Nephron progenitor cell (in vitro differentiated cells): ENCODE data around the gene CMTM5.
"Not testable (repeated sequence)": the region's sequence is repeated elsewhere in the genome, so short reads cannot be mapped to it uniquely, and the experiment has no call there.

Experiments
- DNase-seq: peaks from one replicate; pipeline ENCODE4 v3.0.0; 2021
- H3K27ac Mint-ChIP-seq: 2 replicates; pipeline ENCODE4 v1.8.0; 2021; ENCODE audit warnings: mild to moderate bottlenecking, moderate library complexity, mixed read lengths
- H3K27me3 Mint-ChIP-seq: 2 replicates; pipeline ENCODE4 v1.8.0; 2021; ENCODE audit warnings: mild to moderate bottlenecking, low read depth, mixed read lengths; ENCODE audit not compliant: poor library complexity
- H3K36me3 Mint-ChIP-seq: 2 replicates; pipeline ENCODE4 v1.8.0; 2021; ENCODE audit warnings: low read depth, mixed read lengths
- H3K4me1 Mint-ChIP-seq: 2 replicates; pipeline ENCODE4 v1.8.0; 2021; ENCODE audit warnings: mixed read lengths
- H3K4me3 Mint-ChIP-seq: 2 replicates; pipeline ENCODE4 v1.8.0; 2021; ENCODE audit warnings: mild to moderate bottlenecking, moderate library complexity, mixed read lengths
- H3K9me3 Mint-ChIP-seq: 2 replicates; pipeline ENCODE4 v1.8.0; 2021; ENCODE audit warnings: mild to moderate bottlenecking, moderate library complexity, mixed read lengths
- TF ChIP-seq, protein P1 (sequence below): fragments of 200-600 bp; sonication (generic); IDR thresholded peaks from 2 replicates; pipeline ENCODE4 v1.5.0; 2021; ENCODE audit warnings: antibody characterized with exemption

Gene CMTM5

DNA sequence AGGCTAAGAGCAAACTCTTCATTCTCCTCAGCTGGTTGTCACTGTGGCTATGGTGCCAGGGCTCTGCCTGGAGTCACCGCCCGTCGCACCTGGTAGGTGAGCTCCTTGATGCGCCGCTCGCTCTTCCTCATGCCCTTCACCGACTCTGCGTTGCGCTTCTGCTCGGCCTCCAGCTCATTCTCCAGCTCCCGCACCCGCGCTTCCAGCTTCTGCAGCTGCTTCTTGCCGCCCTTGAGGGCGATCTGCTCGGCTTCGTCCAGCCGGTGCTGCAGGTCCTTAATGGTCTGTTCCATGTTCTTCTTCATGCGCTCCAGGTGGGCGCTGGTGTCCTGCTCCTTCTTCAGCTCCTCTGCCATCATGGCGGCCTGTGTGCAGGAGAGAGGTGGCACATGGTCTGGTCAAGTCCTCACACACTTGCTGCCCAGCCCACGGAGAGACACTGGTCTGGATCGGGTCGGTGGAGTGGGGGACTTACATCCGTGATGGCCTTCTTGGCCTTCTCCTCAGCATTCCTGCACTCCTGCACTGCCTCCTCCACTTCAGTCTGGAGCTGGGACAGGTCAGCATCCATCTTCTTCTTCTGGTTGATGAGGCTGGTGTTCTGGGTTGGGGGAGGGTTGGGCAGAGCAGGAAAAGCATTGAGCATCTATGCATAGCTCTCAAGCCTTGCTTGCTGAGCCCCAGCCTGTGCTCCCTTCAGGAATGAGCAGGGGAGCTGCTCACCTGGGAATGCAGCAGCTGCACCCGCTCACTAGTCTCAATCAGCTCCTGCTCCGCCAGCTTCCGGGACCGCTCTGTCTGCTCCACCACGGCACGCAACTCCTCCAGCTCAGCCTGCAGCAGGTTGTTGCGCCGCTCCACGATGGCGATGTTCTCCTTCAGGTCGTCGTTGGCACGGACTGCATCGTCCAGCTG is 38.3 kb downstream of the CMTM5 start:
- H3K4me3 Mint-ChIP-seq, result no peak overlapping the region
- H3K9me3 Mint-ChIP-seq, result no peaks in the 10 kb centered on the region
- no peaks in the 10 kb centered on the region for H3K36me3 Mint-ChIP-seq
- no peak overlapping the region for H3K27ac Mint-ChIP-seq
- H3K4me1 Mint-ChIP-seq, result peaks cover 21% of the 10 kb centered on the region
- TF ChIP-seq, protein P1, sequence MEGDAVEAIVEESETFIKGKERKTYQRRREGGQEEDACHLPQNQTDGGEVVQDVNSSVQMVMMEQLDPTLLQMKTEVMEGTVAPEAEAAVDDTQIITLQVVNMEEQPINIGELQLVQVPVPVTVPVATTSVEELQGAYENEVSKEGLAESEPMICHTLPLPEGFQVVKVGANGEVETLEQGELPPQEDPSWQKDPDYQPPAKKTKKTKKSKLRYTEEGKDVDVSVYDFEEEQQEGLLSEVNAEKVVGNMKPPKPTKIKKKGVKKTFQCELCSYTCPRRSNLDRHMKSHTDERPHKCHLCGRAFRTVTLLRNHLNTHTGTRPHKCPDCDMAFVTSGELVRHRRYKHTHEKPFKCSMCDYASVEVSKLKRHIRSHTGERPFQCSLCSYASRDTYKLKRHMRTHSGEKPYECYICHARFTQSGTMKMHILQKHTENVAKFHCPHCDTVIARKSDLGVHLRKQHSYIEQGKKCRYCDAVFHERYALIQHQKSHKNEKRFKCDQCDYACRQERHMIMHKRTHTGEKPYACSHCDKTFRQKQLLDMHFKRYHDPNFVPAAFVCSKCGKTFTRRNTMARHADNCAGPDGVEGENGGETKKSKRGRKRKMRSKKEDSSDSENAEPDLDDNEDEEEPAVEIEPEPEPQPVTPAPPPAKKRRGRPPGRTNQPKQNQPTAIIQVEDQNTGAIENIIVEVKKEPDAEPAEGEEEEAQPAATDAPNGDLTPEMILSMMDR, result no peak
- peaks cover 17% of the 10 kb centered on the region for H3K27me3 Mint-ChIP-seq
- DNase-seq, result no peak

DNA sequence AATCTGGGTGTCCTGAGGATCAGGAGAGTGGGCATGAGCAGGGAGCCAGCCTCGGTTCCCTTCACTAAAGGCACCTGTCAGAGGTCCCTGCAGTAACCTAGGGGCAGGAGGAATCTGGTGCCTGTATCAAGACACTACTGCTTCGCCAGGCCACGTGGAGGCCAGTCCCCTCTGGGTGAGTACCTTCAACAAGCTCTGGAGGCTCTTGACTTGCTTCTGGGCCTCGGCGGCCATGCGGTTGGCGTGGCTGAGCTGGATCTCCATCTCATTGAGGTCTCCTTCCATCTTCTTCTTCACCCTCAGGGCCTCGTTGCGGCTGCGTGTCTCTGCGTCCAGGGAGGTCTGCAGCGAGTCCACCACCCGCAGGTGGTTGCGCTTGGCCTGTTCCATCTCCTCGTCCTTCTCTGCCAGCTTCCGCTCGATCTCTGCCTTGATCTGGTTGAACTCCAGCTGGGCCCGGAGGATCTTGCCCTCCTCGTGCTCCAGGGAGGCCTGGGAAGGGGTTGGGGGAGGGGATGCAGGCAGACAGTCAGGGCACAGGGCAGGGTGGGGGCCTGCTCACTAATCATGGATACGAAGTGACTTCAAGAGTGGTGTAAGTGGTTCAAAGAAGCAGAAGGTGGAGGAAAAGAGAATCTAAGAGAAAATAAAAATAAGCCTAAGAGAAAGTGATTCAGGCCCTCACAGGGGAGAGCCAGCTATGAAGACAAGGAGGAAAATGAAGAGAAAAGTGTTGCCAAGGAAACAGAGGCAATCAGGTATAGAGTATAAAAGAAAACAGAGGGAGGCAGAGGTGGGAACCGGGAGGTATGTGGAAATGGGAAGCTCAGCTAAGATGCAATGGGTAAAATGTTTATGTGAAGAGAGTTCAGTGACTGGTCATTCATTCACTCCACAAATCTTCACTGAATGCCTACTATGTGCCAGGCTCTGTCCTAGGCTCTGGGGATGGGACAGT is 39.3 kb downstream of the CMTM5 start:
- Mint-ChIP-seq H3K9me3 (no peaks in the 10 kb centered on the region), H3K27me3 (peaks cover 19% of the 10 kb centered on the region), H3K36me3 (no peaks in the 10 kb centered on the region), H3K4me3 (no peak overlapping the region), H3K27ac (no peak overlapping the region), H3K4me1 (peaks cover 13% of the 10 kb centered on the region)
- DNase-seq, result no peak
- TF ChIP-seq, protein P1, result no peak

DNA sequence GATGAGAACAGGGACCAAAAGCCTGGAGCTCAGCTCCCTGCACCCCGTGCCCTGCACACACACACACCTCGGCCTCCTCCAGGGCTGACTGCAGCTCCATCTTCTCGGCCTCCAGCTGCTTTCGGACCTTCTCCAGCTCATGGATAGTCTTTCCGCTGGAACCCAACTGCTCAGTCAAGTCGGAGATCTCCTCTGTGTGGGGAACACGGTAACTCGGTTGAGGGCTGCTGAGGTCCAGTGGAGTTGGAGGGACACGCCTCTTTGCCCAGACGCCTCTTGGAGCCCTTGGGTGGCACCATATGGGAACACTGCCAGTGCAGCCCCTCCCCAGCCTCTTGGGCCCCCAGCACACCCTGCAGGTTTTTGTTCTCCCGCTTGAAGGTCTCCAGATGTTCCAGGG is 40.0 kb downstream of the CMTM5 start:
- no peak overlapping the region for H3K4me3 Mint-ChIP-seq

DNA sequence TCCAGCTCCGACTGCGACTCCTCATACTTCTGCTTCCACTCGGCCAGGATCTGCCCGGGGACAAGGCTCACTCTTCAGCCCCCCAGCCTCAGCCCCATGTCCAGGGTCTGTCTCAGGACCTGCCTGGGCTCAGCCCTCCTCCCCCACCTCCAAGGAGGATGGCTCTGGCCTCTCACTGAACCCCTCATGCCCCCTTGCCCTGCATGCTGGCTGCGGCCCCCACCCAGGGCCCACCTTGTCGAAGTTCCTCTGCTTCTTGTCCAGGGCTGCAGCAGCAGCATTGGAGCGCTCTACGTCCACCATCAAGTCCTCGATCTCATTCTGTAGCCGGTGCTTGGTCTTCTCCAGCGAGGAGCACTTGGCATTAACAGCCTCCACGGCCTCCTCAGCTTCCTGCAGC is 40.4 kb downstream of the CMTM5 start:
- not testable (repeated sequence) for H3K4me1 Mint-ChIP-seq, H3K9me3 Mint-ChIP-seq, H3K4me3 Mint-ChIP-seq, DNase-seq, H3K36me3 Mint-ChIP-seq, H3K27ac Mint-ChIP-seq
- H3K27me3 Mint-ChIP-seq, result peaks cover 24% of the 10 kb centered on the region

More for the DNA sequence above, 40.0 kb downstream of the CMTM5 start:
- H3K27me3 Mint-ChIP-seq, result peaks cover 23% of the 10 kb centered on the region
- H3K36me3 Mint-ChIP-seq, result no peaks in the 10 kb centered on the region
- no peaks in the 10 kb centered on the region for H3K9me3 Mint-ChIP-seq
- TF ChIP-seq, protein P1, result no peak
- no peak overlapping the region for H3K27ac Mint-ChIP-seq
- DNase-seq, result no peak
- H3K4me1 Mint-ChIP-seq, result peaks cover 9% of the 10 kb centered on the region

DNA sequence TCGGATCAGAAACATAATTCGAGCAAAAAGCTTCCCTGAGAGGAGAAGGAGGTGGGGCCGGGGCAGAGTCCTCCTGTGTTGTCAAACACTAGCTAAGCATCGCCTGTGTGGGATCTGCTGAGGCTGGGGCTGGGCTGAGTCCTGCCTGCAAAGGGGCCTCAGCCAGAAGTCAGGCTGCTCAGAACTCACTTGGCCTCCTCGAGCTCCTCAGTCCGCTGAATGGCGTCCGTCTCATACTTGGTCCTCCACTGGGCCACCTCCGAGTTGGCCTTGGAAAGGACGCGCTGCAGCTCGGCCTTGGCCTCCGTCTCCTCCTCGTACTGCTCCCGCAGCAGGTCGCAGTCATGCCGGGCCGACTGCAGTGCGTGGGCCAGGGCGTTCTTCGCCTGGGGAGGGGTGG is 41.2 kb downstream of the CMTM5 start:
- peaks cover 28% of the 10 kb centered on the region for H3K27me3 Mint-ChIP-seq
- H3K4me1 Mint-ChIP-seq, result peaks cover 9% of the 10 kb centered on the region
- H3K27ac Mint-ChIP-seq, result no peak overlapping the region
- no peaks in the 10 kb centered on the region for H3K9me3 Mint-ChIP-seq
- no peak overlapping the region for H3K4me3 Mint-ChIP-seq
- H3K36me3 Mint-ChIP-seq, result no peaks in the 10 kb centered on the region
- TF ChIP-seq, protein P1, result no peak
- DNase-seq, result no peak

DNA sequence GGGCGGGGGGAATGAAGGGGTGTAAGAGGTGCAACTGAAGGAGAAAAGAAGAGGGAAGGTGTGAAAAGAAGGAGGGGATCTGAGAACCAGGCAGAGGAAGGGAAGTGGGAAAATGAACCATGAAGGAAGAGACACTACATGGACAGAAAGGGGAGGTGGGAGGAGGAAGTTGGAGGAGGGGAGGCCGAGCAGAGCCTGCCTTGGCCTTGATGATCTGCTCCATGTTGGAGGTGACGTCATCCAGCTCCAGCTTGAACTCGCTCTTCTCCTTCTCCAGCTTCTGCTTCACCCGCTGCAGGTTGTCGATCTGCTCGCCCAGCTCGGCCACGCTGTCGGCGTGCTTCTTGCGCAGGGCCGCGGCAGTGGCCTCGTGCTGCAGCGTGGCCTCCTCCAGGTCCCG is 42.8 kb downstream of the CMTM5 start:
- not testable (repeated sequence) for DNase-seq, H3K4me1 Mint-ChIP-seq, H3K4me3 Mint-ChIP-seq, H3K27ac Mint-ChIP-seq, H3K9me3 Mint-ChIP-seq, H3K36me3 Mint-ChIP-seq
- peaks cover 33% of the 10 kb centered on the region for H3K27me3 Mint-ChIP-seq
